Measurements from ENCODE around the gene IFNA10.

IFNA10 gene

DNA sequence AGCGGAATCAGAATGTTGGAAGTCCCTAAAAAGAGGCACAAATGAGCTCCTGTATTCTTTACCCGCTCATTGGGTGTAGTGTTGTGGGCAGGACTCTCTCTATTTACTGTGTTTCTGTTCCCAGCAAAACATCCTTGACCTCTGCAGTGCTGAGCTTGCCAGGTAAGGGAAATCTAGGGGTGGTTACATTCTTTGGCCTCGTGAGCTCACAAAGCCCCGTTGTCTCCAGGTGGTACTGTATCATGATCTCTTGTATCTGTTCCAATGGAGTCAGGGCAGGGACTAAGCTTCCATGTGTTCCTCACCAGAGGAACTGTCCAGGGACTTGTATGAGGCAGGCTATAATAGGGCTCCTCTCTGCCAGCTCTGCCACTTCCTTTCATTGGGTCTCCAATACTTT is 44.7 kb upstream of the IFNA10 start:
- H3K36me3 ChIP-seq (ENCODE audit: control insufficient read depth in 2 of 2, insufficient read depth in 1 of 2, low read length in 2 of 2) = no peaks in the 10 kb centered on the region
- no peaks in the 10 kb centered on the region for H3K4me1 ChIP-seq (ENCODE audit: control insufficient read depth, insufficient read depth, low read length)
- POLR2A ChIA-PET = interaction anchor here (2.1 kb wide), 1 partner anchor 551 kb away, joined by 5 read pairs; the partner anchor contains the start of gene MTAP
- TF ChIP-seq ZIC2 (tag by site-specific recombination; IDR thresholded peaks at IDR 0.05) (no peak), ZNF2 (tag by site-specific recombination; IDR thresholded peaks at IDR 0.05) (no peak), ZNF416 (tag by site-specific recombination; IDR thresholded peaks at IDR 0.05) (no peak), OSR2 (tag by site-specific recombination; IDR thresholded peaks at IDR 0.05) (no peak), ZNF660 (tag by site-specific recombination; IDR thresholded peaks at IDR 0.05) (no peak), KLF9 (tag by site-specific recombination; IDR thresholded peaks at IDR 0.05; ENCODE audit: low read depth) (no peak)
- TF ChIP-seq, protein P1, sequence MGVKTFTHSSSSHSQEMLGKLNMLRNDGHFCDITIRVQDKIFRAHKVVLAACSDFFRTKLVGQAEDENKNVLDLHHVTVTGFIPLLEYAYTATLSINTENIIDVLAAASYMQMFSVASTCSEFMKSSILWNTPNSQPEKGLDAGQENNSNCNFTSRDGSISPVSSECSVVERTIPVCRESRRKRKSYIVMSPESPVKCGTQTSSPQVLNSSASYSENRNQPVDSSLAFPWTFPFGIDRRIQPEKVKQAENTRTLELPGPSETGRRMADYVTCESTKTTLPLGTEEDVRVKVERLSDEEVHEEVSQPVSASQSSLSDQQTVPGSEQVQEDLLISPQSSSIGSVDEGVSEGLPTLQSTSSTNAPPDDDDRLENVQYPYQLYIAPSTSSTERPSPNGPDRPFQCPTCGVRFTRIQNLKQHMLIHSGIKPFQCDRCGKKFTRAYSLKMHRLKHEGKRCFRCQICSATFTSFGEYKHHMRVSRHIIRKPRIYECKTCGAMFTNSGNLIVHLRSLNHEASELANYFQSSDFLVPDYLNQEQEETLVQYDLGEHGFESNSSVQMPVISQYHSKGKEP (tag by site-specific recombination; IDR thresholded peaks at IDR 0.05) = no peak
- H3K4me3 ChIP-seq (ENCODE audit: low read depth, low read length) = no peak overlapping the region
- no peak overlapping the region for H3K27ac ChIP-seq (ENCODE audit: extremely low read depth, low read depth, low read length)
- H3K9me3 ChIP-seq (ENCODE audit: control insufficient read depth, insufficient read depth, low read depth, low read length) = no peaks in the 10 kb centered on the region
- CTCF ChIA-PET = interaction anchor here (0.5 to 3.8 kb wide), 18 partner anchors 9 to 543 kb away, joined by 3 to 33 read pairs (median 10); no protein-coding TSS in a partner anchor

DNA sequence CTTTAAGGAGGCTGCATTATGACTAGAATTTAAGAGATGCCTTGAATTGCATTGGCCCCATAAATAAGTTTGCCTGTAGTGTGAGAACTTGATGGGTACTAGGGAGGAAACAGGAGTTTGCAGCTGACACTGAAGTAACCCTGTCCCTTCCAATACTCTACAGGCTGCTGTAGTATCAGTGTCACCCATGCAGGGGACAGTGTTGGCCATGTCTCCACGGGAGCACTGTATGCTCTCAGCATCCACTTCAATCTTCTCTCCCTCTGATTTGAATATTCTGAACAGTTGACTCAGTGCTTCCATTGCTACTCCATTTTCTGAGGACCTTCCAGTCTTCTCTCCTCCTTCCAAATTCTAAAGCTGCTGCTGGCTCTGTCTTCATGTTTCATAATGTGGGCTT is 44.2 kb upstream of the IFNA10 start:
- TF ChIP-seq, protein P2, sequence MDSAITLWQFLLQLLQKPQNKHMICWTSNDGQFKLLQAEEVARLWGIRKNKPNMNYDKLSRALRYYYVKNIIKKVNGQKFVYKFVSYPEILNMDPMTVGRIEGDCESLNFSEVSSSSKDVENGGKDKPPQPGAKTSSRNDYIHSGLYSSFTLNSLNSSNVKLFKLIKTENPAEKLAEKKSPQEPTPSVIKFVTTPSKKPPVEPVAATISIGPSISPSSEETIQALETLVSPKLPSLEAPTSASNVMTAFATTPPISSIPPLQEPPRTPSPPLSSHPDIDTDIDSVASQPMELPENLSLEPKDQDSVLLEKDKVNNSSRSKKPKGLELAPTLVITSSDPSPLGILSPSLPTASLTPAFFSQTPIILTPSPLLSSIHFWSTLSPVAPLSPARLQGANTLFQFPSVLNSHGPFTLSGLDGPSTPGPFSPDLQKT (IDR thresholded peaks at IDR 0.05; ENCODE audit: borderline replicate concordance, low read depth, low read length) = no peak
- TF ChIP-seq ZNF335 (tag by site-specific recombination; conservative IDR thresholded peaks at IDR 0.05) (no peak), ZNF626 (tag by site-specific recombination; IDR thresholded peaks at IDR 0.05) (no peak), ZFP37 (tag by site-specific recombination; IDR thresholded peaks at IDR 0.05) (no peak), ZNF785 (tag by site-specific recombination; IDR thresholded peaks at IDR 0.05) (no peak), ZNF544 (tag by site-specific recombination; IDR thresholded peaks at IDR 0.05) (no peak), ZFP69B (tag by site-specific recombination; IDR thresholded peaks at IDR 0.05) (no peak), ZNF837 (tag by site-specific recombination; IDR thresholded peaks at IDR 0.05) (no peak), ZNF202 (tag by site-specific recombination; IDR thresholded peaks at IDR 0.05; ENCODE audit: borderline replicate concordance) (no peak), ZNF214 (tag by site-specific recombination; IDR thresholded peaks at IDR 0.05; ENCODE audit: borderline replicate concordance) (no peak), ZNF391 (tag by site-specific recombination; IDR thresholded peaks at IDR 0.05; ENCODE audit: borderline replicate concordance, low read depth) (no peak), ZNF623 (tag by site-specific recombination; IDR thresholded peaks at IDR 0.05) (no peak)
- TF ChIP-seq, protein P3, sequence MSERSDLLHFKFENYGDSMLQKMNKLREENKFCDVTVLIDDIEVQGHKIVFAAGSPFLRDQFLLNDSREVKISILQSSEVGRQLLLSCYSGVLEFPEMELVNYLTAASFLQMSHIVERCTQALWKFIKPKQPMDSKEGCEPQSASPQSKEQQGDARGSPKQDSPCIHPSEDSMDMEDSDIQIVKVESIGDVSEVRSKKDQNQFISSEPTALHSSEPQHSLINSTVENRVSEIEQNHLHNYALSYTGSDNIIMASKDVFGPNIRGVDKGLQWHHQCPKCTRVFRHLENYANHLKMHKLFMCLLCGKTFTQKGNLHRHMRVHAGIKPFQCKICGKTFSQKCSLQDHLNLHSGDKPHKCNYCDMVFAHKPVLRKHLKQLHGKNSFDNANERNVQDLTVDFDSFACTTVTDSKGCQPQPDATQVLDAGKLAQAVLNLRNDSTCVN (tag by site-specific recombination; optimal IDR thresholded peaks at IDR 0.05) = no peak
- TF ChIP-seq, protein P4, sequence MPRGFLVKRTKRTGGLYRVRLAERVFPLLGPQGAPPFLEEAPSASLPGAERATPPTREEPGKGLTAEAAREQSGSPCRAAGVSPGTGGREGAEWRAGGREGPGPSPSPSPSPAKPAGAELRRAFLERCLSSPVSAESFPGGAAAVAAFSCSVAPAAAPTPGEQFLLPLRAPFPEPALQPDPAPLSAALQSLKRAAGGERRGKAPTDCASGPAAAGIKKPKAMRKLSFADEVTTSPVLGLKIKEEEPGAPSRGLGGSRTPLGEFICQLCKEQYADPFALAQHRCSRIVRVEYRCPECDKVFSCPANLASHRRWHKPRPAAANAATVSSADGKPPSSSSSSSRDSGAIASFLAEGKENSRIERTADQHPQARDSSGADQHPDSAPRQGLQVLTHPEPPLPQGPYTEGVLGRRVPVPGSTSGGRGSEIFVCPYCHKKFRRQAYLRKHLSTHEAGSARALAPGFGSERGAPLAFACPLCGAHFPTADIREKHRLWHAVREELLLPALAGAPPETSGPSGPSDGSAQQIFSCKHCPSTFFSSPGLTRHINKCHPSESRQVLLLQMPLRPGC (tag by site-specific recombination; IDR thresholded peaks at IDR 0.05) = no peak
- H3K4me1 ChIP-seq (ENCODE audit: control insufficient read depth, insufficient read depth, low read length) = no peaks in the 10 kb centered on the region
- H3K27ac ChIP-seq (ENCODE audit: extremely low read depth, low read depth, low read length) = no peak overlapping the region
- no peaks in the 10 kb centered on the region for H3K9me3 ChIP-seq (ENCODE audit: control insufficient read depth, insufficient read depth, low read depth, low read length)
- no peaks in the 10 kb centered on the region for H3K36me3 ChIP-seq (ENCODE audit: control insufficient read depth in 2 of 2, insufficient read depth in 1 of 2, low read length in 2 of 2)
- no peak overlapping the region for H3K4me3 ChIP-seq (ENCODE audit: low read depth, low read length)
- ChIA-PET CTCF (interaction anchor here (0.5 to 3.8 kb wide), 11 partner anchors 9 to 537 kb away, joined by 3 to 33 read pairs (median 5); no protein-coding TSS in a partner anchor), POLR2A (no interaction called here)

Data from HEK293 (cell line).